Bronchial epithelial cell (primary cell): ENCODE data around the gene TMTC2. TPM values are rescaled to one million over a fixed set of nuclear protein-coding genes. Genes with fewer than 3 reads are reported as not detected.
"Not testable (repeated sequence)": the region's sequence is repeated elsewhere in the genome, so short reads cannot be mapped to it uniquely, and the experiment has no call there.

Experiments used
- DNase-seq: peaks from one replicate; pipeline ENCODE4 v3.0.0-alpha.2; 2010; ENCODE audit warnings: low read depth
- FAIRE-seq: peaks from 2 replicates; lab custom pipeline; 2011; peaks lifted over from hg19 to GRCh38; lab: Jason Lieb, UNC
- H3K27me3 ChIP-seq: 2 replicates; pipeline ENCODE4 v1.5.1; 2011; ENCODE audit warnings: low read length; ENCODE audit not compliant: control insufficient read depth, insufficient read depth
- H3K36me3 ChIP-seq: 2 replicates; pipeline ENCODE4 v1.5.1; 2011; ENCODE audit warnings: low read length; ENCODE audit not compliant: control insufficient read depth, insufficient read depth
- H3K4me3 ChIP-seq: 2 replicates; pipeline ENCODE4 v1.5.1; 2011; ENCODE audit warnings: mild to moderate bottlenecking, low read depth, low read length, control low read depth
- CTCF ChIP-seq: IDR thresholded peaks from 2 replicates; pipeline ENCODE4 v1.5.1; 2011; ENCODE audit warnings: mild to moderate bottlenecking, moderate library complexity, low read length, control low read depth, inconsistent platforms; ENCODE audit not compliant: insufficient read depth, severe bottlenecking
- total RNA-seq: library from RNA; depleted of rRNA; stranded (reverse); fragments of >200 nt; gene quantifications from 2 replicates; pipeline ENCODE4 v1.2.1, GENCODE V29; 2014

The TMTC2 gene
- total RNA-seq, 1 donor from 2014 or later = 10.5 TPM

GRCh38 chr12:82797480-82797879 lies 110.8 kb downstream of the TMTC2 start:
- DNase-seq (no peak), FAIRE-seq (no peak)
- no peak for TF ChIP-seq CTCF
- H3K27me3 ChIP-seq = no peaks in the 10 kb centered on the region
- H3K36me3 ChIP-seq = no peaks in the 10 kb centered on the region
- H3K4me3 ChIP-seq = no peak overlapping the region

- Histone ChIP-seq H3K36me3 (no peaks in the 10 kb centered on the region), H3K27me3 (no peaks in the 10 kb centered on the region), H3K4me3 (no peak overlapping the region)
- FAIRE-seq (peak; percentile 83), DNase-seq (peak; percentile 77)
- TF ChIP-seq CTCF = no peak
Measured at GRCh38 chr12:82800185-82800584, 113.5 kb downstream of the TMTC2 start.

- DNase-seq (no peak), FAIRE-seq (no peak)
- Histone ChIP-seq H3K27me3 (no peaks in the 10 kb centered on the region), H3K4me3 (no peak overlapping the region), H3K36me3 (no peaks in the 10 kb centered on the region)
- no peak for TF ChIP-seq CTCF
Measured at GRCh38 chr12:82801951-82802610, 115.4 kb downstream of the TMTC2 start.

GRCh38 chr12:82803201-82803600 lies 116.5 kb downstream of the TMTC2 start:
- Histone ChIP-seq H3K27me3 (no peaks in the 10 kb centered on the region), H3K36me3 (no peaks in the 10 kb centered on the region), H3K4me3 (no peak overlapping the region)
- no peak for FAIRE-seq
- no peak for TF ChIP-seq CTCF
- DNase-seq = no peak

- Histone ChIP-seq H3K27me3 (no peaks in the 10 kb centered on the region), H3K4me3 (no peak overlapping the region), H3K36me3 (no peaks in the 10 kb centered on the region)
- no peak for TF ChIP-seq CTCF
- no peak for FAIRE-seq
- no peak for DNase-seq
Measured at GRCh38 chr12:82804601-82805000, 117.9 kb downstream of the TMTC2 start.

GRCh38 chr12:82805004-82805403 lies 118.3 kb downstream of the TMTC2 start:
- not testable (repeated sequence) for H3K36me3 ChIP-seq, FAIRE-seq, H3K27me3 ChIP-seq, H3K4me3 ChIP-seq
- DNase-seq = peak; percentile 85
